Activated gamma-delta T cell treated with anti-CD3 and anti-CD28 coated beads, Interleukin-2, amount 50 U/mL, for 16 hours (primary cell): ENCODE measurements around the gene HNRNPR.
"Not testable (repeated sequence)": the region's sequence is repeated elsewhere in the genome, so short reads cannot be mapped to it uniquely, and the experiment has no call there.

Experiments used
- DNase-seq: peaks from one replicate; pipeline ENCODE4 v3.0.0-alpha.2; 2020; ENCODE audit warnings: low read depth

HNRNPR gene

GRCh38 chr1:23344111-23344986, at the start of gene HNRNPR:
Gene HNRNPR, minus strand, starts transcription at chr1:23344284. Its CDS starts 3,276 bp downstream, at chr1:23341008.
- peak; percentile 98 for DNase-seq

DNA sequence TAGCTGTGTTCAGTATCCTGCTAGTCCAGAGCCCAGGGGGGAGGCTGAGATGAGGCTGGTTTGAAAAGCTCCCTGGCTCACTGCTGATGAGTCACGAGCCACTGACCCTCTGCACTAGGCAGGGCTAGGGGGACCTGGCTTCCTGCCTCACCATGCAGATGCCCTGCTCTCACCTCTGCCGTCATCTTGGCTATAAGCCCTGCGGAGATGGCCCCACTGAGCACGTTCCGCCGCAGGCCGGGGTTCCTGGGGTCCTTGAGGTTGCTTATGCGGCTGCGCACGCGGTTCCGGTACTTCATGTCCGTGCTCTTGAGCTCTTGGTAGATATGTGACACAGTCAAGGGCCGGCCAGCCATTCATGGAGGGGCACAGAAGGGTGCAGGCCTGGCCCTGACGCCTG, 49.6 kb upstream of the HNRNPR start:
- DNase-seq: no peak

DNA sequence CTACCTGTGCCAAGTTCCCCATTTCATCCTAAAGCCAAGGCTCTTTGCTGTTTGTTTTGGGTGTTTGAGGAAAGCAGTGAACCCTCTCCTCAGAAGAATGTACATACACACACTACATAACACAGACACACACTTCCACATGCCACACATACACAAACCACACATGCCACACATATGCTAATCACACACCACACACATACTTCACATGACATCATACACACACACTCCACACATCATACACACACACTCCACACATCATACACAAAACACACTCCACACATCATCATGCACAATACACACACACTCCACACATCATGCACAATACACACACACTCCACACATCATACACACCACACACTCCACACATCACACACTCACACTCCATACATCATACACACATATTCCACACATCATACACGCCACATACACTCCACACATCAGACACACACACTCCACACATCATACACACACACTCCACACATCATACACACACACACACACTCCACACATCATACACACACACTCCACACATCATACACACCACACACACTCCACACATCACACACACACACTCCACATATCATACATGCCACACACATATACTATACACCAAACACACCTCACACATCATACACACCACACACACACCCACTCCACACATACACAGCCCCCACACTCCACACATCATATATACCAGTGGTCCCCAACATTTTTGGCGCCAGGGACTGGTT, 48.2 kb upstream of the HNRNPR start:
- DNase-seq: no peak

DNA sequence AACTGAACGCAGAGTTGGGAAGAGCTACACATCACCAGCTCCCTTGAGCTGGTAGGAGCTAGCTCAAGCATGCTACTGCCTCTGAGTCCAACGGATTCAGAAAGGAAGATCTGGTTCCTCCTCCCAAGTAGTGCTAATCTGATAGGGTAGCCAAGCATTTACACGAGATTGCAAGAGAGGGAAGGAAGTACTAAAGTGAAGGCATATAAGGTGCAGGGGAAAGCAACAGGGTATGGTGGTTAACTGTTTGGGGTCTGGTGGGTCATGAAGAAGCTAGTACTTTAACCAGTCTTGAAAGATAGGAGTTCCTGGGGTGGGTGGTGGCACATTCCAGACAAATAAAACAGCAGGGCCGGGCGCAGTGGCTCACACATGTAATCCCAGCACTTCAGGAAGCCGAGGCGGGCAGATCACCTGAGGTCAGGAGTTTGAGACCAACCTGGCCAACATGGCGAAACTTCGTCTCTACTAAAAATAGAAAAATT, 45.8 kb upstream of the HNRNPR start:
- DNase-seq: no peak

GRCh38 chr1:23387494-23387893, 43.4 kb upstream of the HNRNPR start:
- DNase-seq: no peak

- no peak for DNase-seq
These were observed 41.1 kb upstream of the HNRNPR start for GRCh38 chr1:23385119-23385621.

GRCh38 chr1:23384312-23385058, 40.4 kb upstream of the HNRNPR start:
- no peak for DNase-seq

DNA sequence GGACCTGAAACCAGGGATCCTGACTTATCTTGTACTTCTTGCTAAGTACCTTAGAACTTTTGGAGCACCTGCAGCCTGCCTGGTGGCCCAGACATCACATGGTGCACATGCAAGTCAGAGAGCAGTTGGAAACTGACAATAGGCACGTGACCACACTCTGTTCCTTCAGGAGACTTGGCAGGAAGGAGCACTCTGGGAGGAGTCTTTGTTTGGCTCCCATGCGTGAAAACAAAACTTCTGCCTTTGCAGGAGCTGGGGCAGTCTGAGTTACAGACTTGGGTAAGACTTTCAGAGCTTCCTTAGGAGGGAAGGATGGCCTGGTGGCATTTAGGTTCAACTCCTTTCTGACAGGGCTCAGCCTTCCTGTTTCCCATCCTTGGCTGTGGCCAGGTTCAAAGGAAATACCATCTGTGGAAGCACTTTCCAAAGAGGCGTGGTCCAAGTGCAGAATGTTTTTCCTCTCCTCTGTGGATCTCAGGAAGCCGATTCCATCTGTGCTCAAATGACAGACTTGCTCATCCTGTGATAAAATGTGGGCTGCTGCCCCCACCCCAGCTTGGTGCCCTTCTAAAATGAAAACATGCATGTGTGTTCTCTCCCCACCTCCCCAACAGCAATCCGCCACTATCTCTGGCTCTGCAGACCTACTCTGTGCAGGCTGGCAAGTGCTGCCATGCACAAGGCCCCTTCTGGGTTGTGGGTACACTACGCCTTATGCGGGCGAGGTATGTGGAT, 39.7 kb upstream of the HNRNPR start:
- DNase-seq: no peak

DNA sequence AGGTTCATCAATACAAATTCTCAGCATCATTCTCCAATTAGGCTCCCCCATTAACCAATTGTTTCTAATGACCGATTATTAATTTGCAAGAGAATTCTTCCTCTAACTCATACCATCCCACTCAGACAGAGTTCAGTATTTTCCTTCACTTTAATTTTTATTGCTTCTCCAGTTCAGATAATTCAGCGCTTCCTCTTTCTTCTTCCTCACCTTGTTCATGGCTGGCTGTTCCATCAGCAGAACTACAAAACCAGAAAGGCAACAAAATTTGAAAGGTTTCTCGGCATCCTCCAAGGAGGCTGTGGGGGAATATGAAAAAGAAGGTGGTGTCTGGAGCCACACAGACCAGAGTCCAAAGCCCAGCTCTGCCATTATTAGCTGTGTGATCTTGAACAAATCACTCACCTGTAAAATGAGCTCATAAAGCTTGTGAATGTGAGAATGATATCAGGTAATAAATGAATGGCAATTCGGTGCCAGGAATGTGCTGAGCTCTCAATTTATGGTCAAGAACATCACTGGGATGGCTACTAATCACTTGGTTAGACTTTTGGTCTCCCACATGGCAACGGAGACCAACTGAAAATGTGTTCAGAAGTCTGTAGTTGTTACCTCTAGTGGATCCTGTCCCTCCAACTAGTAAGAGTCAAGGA, 37.3 kb upstream of the HNRNPR start:
- no peak for DNase-seq

GRCh38 chr1:23380719-23381118, 36.6 kb upstream of the HNRNPR start:
- DNase-seq: no peak

DNA sequence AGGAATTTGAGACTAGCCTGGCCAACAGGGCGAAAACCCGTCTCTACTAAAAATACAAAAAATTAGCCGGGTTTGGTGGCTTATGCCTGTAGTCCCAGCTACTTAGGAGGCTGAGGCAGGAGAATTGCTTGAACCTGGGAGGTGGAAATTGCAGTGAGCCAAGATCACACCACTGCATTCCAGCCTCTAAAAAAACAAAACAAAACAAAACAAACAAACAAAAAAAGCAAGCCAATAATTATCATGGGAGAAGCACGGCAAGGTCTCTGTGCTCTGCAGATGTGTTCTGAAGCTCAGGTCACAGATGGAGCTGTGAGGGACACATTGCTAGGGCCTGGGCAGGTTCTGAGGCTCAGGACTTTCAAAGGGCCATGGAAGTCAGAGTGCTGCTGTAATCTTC, 36.2 kb upstream of the HNRNPR start:
- not testable (repeated sequence) for DNase-seq

DNA sequence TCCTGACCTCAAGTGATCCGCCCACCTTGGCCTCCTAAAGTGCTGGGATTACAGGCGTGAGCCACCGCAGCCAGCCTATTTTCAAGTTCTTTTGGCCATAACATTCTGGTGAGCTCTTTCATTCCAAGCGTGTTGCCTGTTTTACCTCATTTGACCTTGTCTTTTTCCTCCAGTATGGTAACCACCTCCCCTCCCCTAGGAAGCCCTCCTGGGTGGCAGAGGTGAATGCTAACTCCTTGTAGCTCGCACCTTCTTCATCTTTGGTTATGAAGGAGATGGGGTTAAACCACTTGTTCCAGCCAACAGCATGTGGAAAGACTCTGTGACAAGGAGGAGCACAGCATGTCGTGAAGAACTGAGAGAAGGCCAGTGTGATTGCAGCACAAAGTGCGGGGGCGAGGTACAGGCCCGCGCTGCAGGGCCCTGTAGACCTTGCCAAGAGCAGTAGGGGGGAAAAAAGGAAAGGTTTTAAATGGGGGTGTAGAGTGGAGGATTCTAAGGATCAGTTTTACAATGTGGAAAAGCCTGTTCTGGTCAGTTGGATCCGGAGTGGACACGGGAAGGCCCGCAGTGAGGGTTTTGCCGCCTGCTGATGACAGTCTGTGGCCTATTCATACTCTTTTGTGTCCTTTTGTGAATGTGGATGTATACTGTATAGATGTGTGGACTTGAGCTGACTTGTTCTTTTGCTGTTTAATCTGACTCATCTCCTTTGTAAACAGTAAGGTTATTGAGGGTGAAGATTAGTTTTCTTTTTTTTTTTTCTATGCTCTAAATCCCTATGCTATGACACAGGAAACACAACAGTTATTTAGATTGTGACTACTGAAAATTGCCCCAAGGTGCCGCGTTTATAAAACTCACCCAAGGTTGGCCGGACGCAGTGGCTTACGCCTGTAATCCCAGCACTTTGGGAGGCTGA, 33.1 kb upstream of the HNRNPR start:
- no peak for DNase-seq

GRCh38 chr1:23374079-23374735, 30.1 kb upstream of the HNRNPR start:
- not testable (repeated sequence) for DNase-seq

DNA sequence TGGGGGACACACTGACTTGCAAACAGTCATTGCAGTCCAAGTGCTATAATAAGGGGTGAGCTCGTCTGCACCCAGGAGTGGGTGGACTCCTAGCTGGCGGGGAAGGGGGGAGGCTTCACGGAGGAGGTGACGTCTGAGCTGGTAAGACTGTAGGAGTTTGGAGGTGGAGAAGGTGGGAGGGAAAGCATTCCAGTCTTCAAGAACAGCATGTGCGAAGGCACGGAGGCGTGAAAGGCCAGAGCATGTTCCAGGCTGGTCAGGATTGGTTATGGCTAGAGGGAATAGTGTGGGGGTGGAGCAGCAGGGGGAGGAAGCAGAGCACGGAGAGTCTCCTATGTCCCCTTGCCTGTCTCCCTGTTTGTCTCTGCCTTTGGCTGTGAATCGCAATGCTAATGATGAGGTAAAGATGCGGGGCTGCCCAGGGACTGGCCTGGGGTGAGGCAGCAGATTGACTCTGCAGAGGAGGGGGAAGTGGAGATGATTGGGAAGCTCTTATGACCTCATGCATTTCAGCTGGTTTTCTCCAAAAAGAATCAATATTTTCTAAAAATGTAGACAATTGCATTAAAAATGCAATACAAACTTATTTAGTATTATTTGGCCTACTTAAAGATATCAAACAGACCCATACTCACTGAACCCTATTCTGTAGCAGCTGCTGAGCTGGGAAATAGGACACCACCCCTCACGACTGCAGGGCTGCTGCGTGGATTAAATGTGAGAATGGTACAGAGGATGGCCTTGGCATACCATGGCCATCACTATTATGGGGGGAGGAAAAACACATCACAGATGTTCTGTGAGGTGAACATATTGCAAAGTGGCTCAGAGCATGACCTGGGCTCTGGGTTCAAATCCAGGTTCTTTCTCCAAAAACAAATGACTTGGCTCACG, 28.1 kb upstream of the HNRNPR start:
- DNase-seq: no peak

DNA sequence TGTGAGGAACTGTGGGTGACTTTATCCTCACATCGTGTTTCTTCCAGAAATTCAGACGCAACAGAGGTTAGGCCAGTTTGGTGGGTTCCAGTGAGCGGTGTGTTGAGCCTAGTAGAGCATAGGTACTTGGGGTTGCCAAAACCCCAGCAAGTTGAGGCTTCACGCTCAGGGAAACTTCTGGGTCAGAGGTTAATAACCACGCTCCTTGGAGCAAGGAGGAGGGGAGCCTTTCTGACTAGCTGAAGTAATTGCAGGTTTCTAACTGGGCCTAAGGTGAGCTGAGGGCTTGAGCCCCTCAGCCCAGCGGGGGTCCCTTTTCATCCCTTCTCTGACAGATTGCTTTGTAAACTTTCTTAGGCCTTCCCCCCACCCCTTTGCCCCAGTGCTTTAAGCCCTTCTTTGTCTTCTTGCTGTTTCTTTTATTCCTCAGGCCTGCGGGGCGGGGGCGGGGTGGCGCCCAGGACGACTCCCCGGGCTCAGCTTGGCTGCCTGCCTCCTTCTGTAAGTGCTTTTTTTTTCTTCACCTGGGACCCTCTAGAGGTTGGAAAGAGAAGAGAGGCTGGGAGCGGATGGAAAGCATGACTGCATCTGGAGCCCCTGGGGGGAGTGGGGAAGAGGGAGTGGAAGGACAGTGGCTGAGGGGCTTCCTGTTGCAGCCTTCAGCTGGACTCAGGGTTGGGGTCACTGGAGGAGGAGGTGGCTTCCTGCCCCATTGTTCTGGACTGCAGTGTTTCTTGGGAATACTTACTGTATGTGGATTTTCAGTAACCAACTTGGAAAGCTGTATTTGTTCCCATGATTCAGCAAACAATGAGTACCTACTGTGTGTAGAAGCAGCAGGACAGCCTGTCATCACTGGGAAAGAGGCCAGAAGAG, 26.9 kb upstream of the HNRNPR start:
- no peak for DNase-seq

DNA sequence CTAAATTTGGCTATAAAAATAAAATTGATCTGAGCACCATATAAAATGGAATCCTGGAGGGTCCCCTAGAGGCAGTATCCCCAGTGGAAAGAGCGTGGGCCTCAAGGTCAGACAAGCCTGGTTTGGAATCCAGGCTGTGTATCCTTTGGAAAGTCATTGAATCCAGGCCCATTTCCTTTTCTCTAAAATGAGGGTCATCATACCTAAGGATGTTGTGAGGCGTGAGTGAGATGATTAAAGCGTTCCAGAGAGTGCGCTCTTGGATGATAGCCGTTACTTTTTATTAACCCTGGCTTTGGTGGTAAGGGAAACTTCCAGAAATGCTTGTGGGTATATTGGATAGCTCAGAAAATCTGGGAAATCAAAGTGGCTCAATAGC, 26.2 kb upstream of the HNRNPR start:
- DNase-seq: no peak

- peak; percentile 8 for DNase-seq
These were observed 25.4 kb upstream of the HNRNPR start, which contains the start of gene ZNF436 for GRCh38 chr1:23369335-23370013. Gene ZNF436, minus strand, starts transcription at chr1:23369836. Its CDS starts 1,831 bp downstream, at chr1:23368005.
